ENCODE results near the gene ZNF195.
"Not testable (repeated sequence)": the region's sequence is repeated elsewhere in the genome, so short reads cannot be mapped to it uniquely, and the experiment has no call there.

DNA sequence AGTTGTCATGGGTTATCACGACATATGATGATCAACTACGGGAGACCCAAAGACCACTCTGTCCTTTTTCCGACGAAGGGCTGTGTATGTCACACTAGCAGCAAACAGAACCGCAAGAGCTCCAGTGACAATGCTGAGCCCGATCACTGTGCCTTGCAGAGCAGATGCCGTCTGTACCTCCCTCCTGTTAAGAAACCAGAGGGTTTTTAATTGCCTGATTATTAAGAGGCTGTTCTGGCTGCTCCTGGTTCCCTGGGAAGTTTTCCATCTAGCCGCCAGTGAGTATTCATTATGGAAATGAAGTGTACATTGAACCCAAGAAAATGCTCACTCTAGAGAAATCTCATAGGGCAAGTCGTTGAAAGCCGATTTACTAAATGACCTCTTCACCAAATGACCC lies 49.1 kb upstream of the ZNF195 start:
- TF ChIP-seq, protein P1, sequence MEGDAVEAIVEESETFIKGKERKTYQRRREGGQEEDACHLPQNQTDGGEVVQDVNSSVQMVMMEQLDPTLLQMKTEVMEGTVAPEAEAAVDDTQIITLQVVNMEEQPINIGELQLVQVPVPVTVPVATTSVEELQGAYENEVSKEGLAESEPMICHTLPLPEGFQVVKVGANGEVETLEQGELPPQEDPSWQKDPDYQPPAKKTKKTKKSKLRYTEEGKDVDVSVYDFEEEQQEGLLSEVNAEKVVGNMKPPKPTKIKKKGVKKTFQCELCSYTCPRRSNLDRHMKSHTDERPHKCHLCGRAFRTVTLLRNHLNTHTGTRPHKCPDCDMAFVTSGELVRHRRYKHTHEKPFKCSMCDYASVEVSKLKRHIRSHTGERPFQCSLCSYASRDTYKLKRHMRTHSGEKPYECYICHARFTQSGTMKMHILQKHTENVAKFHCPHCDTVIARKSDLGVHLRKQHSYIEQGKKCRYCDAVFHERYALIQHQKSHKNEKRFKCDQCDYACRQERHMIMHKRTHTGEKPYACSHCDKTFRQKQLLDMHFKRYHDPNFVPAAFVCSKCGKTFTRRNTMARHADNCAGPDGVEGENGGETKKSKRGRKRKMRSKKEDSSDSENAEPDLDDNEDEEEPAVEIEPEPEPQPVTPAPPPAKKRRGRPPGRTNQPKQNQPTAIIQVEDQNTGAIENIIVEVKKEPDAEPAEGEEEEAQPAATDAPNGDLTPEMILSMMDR (IDR thresholded peaks at IDR 0.05; ENCODE audit: control extremely low read depth in 1 of 3, insufficient read depth in 1 of 3, low read depth in 1 of 3, low read length in 3 of 3), result not testable (repeated sequence)
- not testable (repeated sequence) for TF ChIP-seq EP300 (IDR thresholded peaks at IDR 0.05; ENCODE audit: borderline replicate concordance in 1 of 2, low read depth in 2 of 2, low read length in 2 of 2); EZH2 (IDR thresholded peaks at IDR 0.05; ENCODE audit: low read depth, low read length, severe bottlenecking)

All from H1 (cell line).